NCI-H226 (cell line): ENCODE data around the gene PTGS1.
"Not testable (repeated sequence)": the region's sequence is repeated elsewhere in the genome, so short reads cannot be mapped to it uniquely, and the experiment has no call there.

Experiments used
- DNase-seq: peaks from one replicate; pipeline ENCODE4 v3.0.0-alpha.2; 2015

PTGS1 gene

GRCh38 chr9:122370869-122371755, at the start of gene PTGS1:
Gene PTGS1, plus strand, starts transcription at chr9:122371024. Its CDS starts 61 bp downstream, at chr9:122371085.
- DNase-seq: no peak

GRCh38 chr9:122322553-122322952, 48.3 kb upstream of the PTGS1 start:
- no peak for DNase-seq

- not testable (repeated sequence) for DNase-seq
Measured at GRCh38 chr9:122324665-122325064, 46.2 kb upstream of the PTGS1 start.

- no peak for DNase-seq
Measured at GRCh38 chr9:122325124-122325523, 45.7 kb upstream of the PTGS1 start.

GRCh38 chr9:122327175-122327574, 43.6 kb upstream of the PTGS1 start:
- DNase-seq: no peak

GRCh38 chr9:122329597-122329996, 41.2 kb upstream of the PTGS1 start:
- DNase-seq: no peak

GRCh38 chr9:122330466-122330865, 40.4 kb upstream of the PTGS1 start:
- not testable (repeated sequence) for DNase-seq

- no peak for DNase-seq
Measured at GRCh38 chr9:122331523-122331927, 39.3 kb upstream of the PTGS1 start.

- DNase-seq: no peak
Measured at GRCh38 chr9:122332083-122332482, 38.7 kb upstream of the PTGS1 start.

- no peak for DNase-seq
Measured at GRCh38 chr9:122332644-122333043, 38.2 kb upstream of the PTGS1 start.

- DNase-seq: no peak
Measured at GRCh38 chr9:122333169-122333808, 37.5 kb upstream of the PTGS1 start.

GRCh38 chr9:122334916-122335315, 35.9 kb upstream of the PTGS1 start:
- no peak for DNase-seq

- DNase-seq: no peak
Measured at GRCh38 chr9:122336189-122336588, 34.6 kb upstream of the PTGS1 start.

- DNase-seq: no peak
Measured at GRCh38 chr9:122336866-122337555, 33.8 kb upstream of the PTGS1 start.

- DNase-seq: no peak
Measured at GRCh38 chr9:122337556-122337929, 33.3 kb upstream of the PTGS1 start.

- no peak for DNase-seq
Measured at GRCh38 chr9:122338536-122338935, 32.3 kb upstream of the PTGS1 start.

GRCh38 chr9:122338994-122339393, 31.8 kb upstream of the PTGS1 start:
- no peak for DNase-seq

GRCh38 chr9:122339579-122339978, 31.2 kb upstream of the PTGS1 start:
- DNase-seq: no peak

- no peak for DNase-seq
Measured at GRCh38 chr9:122340161-122340560, 30.7 kb upstream of the PTGS1 start.

GRCh38 chr9:122342323-122343050, 28.3 kb upstream of the PTGS1 start:
- no peak for DNase-seq

GRCh38 chr9:122346478-122347347, 24.1 kb upstream of the PTGS1 start:
- no peak for DNase-seq
